K562 (cell line): ENCODE measurements around the gene ZNF335. TPM values are rescaled to one million over a fixed set of nuclear protein-coding genes. Genes with fewer than 3 reads are reported as not detected.
A peak's percentile ranks its signal among the peaks of the same experiment; 100 is the strongest.

Source experiments
- CBX1 ChIP-seq: sonication (generic); IDR thresholded peaks from 2 replicates; pipeline ENCODE4 v1.6.1; 2016; ENCODE audit warnings: antibody characterized with exemption, low read depth, mild to moderate bottlenecking
- CEBPG ChIP-seq, 3 experiments: fragments of 200-800 bp in 1 of 3; sonication (Bioruptor generic) in 1 of 3; sonication (generic) in 1 of 3; formaldehyde crosslinking in 1 of 3; IDR thresholded peaks in 2 of 3; conservative IDR thresholded peaks in 1 of 3; 2 replicates each; pipeline versions ENCODE4 v1.6.1 to v1.8.0; 2016 to 2022; ENCODE audit warnings: missing compliant biosample characterization in 2 of 3, missing genetic modification characterization in 2 of 3, mild to moderate bottlenecking in 1 of 3, missing genetic modification reagents in 1 of 3
- CHCHD3 ChIP-seq: fragments of 250-450 bp; sonication (Bioruptor Pico); IDR thresholded peaks from 2 replicates; pipeline ENCODE4 v2.1.2; 2022; ENCODE audit warnings: mild to moderate bottlenecking
- CHD2 ChIP-seq: IDR thresholded peaks from 2 replicates; pipeline ENCODE4 v1.6.1; 2011; ENCODE audit warnings: low read depth, low read length
- COPS2 ChIP-seq: fragments of 450-650 bp; conservative IDR thresholded peaks from 2 replicates; pipeline ENCODE4 v1.6.1; 2016; ENCODE audit warnings: mild to moderate bottlenecking, moderate library complexity
- DMBX1 ChIP-seq: fragments of 250-450 bp; sonication (Bioruptor Pico); IDR thresholded peaks from 2 replicates; pipeline ENCODE4 v1.8.0; 2022; ENCODE audit warnings: inconsistent platforms, mild to moderate bottlenecking, moderate library complexity, borderline replicate concordance
- EGR1 ChIP-seq: fragments of 450-650 bp; conservative IDR thresholded peaks from 2 replicates; pipeline ENCODE4 v1.6.1; 2017; ENCODE audit warnings: mild to moderate bottlenecking
- GATA2 ChIP-seq: sonication (generic); formaldehyde crosslinking; IDR thresholded peaks from 2 replicates; pipeline ENCODE4 v1.4.0; 2020; ENCODE audit warnings: mild to moderate bottlenecking, missing genetic modification reagents
- RBM22 ChIP-seq: fragments of 200-400 bp; formaldehyde crosslinking; IDR thresholded peaks from 2 replicates; pipeline ENCODE4 v1.6.1; 2018; ENCODE audit warnings: low read length, low read depth; ENCODE audit not compliant: poor library complexity, severe bottlenecking
- RBM25 ChIP-seq: fragments of 200-400 bp; formaldehyde crosslinking; IDR thresholded peaks from 2 replicates; pipeline ENCODE4 v1.6.1; 2018; ENCODE audit warnings: low read length, low read depth, moderate library complexity; ENCODE audit not compliant: severe bottlenecking
- ZC3H8 ChIP-seq: fragments of 450-650 bp; IDR thresholded peaks from 2 replicates; pipeline ENCODE4 v1.6.1; 2017
- ZNF174 ChIP-seq: fragments of 250-450 bp; sonication (Bioruptor Pico); IDR thresholded peaks from 2 replicates; pipeline ENCODE4 v1.4.0; 2020; ENCODE audit warnings: mild to moderate bottlenecking
- ZNF274 ChIP-seq: IDR thresholded peaks from 2 replicates; pipeline ENCODE4 v1.6.1; 2011; ENCODE audit warnings: low read depth, mild to moderate bottlenecking, low read length, moderate library complexity, borderline replicate concordance
- ZNF3 ChIP-seq: fragments of 250-450 bp; sonication (Bioruptor Pico); IDR thresholded peaks from 2 replicates; pipeline ENCODE4 v1.5.0; 2021; ENCODE audit warnings: mild to moderate bottlenecking, moderate library complexity
- ZNF507 ChIP-seq: conservative IDR thresholded peaks from 2 replicates; pipeline ENCODE4 v1.6.1; 2017; ENCODE audit warnings: missing genetic modification characterization, missing compliant biosample characterization
- polyA plus RNA-seq, 8 experiments: library from polyadenylated mRNA; depleted of rRNA in 4 of 8; stranded (reverse) in 5 of 8; unstranded in 3 of 8; fragments of >200 nt; fragmentation: Nextera tagmentation in 2 of 8; fragmentation: Illumina TruSeq in 1 of 8; extraction: Ambion mirVana in 2 of 8; extraction: Trizol in 1 of 8; gene quantifications; 2 replicates each; pipeline versions ENCODE4 v1.2.1 to v1.2.3, GENCODE V29; 2011 to 2014; ENCODE audit warnings: inconsistent platforms in 1 of 8, missing spikeins in 1 of 8
- total RNA-seq, 7 experiments: library from RNA; depleted of rRNA in 6 of 7; stranded (reverse); fragments of >200 nt in 6 of 7; fragmentation: Illumina TruSeq in 2 of 7; extraction: Trizol in 2 of 7; gene quantifications; 2 replicates each; pipeline versions ENCODE4 v1.2.1 to v1.2.3, GENCODE V29; 2011 to 2021; ENCODE audit warnings: low replicate concordance in 1 of 7

The ZNF335 gene
- total and polyA plus RNA-seq, 9 of the 15 experiments (the other 6 are each of a cell fraction or from before 2014, with no cell fraction given): 0.39 to 16.0 (median 7.6) TPM

DNA sequence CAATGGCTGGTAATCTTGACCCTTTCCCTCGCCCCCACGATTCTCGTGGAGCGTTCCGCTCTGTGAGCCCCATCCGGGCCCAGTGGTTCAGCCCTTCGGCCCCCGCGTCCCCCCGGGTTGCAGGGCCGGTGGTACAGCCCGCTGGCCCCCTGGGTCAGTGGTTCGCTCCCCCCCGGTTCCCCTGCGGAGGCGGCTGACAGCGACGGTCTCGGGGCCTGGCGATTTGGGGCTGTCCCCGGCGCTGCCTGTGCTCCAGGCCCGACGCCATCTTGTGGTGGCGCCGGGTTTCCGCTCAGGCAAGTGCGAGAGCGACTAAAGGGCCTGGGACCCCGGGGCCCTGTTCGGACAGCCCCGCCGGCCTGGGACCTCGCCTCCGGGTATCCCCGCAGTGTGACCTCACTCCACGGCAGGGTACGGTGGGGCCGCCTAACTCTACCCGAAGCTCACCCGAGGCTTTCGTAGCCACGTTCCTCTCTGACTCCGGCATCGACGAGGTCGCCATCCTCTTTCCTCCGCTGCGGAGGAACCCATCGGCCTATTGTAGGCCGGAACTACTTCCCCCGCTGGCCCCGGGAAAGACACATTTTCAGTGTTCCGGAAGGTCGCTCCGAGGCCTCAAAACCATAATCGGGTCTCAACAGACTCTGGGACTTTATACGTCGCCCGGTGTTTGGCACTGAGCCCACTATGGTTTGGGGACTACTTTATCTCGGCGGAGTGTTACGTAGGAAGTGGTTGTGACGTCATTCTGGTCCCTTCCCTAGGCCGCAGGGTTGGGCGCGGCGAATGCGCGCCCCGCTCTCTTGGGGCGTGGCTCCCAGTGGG, at the start of gene ZNF335 (continued):
- TF ChIP-seq DMBX1 (CRISPR knock-in tag) (peak; percentile 77), CBX1 (peak; percentile 83; the same call in 1 of the 2 replicates), CHCHD3 (CRISPR knock-in tag) (no peak), CEBPG (CRISPR knock-in tag; IDR thresholded peaks at IDR 0.05) (no peak), CEBPG (tag; conservative IDR thresholded peaks at IDR 0.05 in 1 of 2, IDR thresholded peaks at IDR 0.05 in 1 of 2) (peak; percentile 25 to 40; a peak in 1 of 4 replicates), COPS2 (no peak), GATA2 (no peak), ZC3H8 (no peak), RBM25 (no peak), ZNF174 (CRISPR knock-in tag) (no peak), CHD2 (peak; percentile 93; the same call in 1 of the 2 replicates), EGR1 (peak; percentile 99), ZNF274 (no peak), ZNF3 (CRISPR knock-in tag) (no peak), ZNF507 (tag) (no peak), RBM22 (no peak)
- TF ChIP-seq, all 486 proteins: peak for 234
